HG02885 (cell line): Measurements from ENCODE around the gene CGNL1.

Experiments
- ATAC-seq: cut with Tn5 transposase; IDR thresholded peaks from one replicate; pipeline ENCODE4 v1.9.1; 2021; ENCODE audit warnings: mild to moderate bottlenecking; ENCODE audit not compliant: unreplicated experiment, poor library complexity

CGNL1 gene

DNA sequence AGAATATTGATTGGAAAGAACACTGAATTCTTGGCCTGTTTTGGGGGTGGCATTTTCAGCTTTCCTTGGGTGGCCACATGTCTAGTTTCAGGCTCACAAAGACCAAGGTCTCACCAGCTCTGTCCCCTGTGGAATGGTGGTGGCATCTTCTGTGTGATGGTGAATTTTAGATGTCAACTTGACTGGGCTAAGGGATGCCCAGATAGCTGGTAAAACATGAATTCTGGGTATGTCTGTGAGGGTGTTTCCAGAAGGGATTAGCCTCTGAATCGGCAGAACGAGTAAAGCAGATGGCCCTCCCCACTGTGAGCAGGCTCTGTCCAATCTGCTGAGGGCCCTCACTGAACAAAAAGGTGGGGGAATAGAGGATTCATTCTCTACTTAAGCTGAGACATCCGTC is 181.0 kb downstream of the CGNL1 start:
- no peak for ATAC-seq

DNA sequence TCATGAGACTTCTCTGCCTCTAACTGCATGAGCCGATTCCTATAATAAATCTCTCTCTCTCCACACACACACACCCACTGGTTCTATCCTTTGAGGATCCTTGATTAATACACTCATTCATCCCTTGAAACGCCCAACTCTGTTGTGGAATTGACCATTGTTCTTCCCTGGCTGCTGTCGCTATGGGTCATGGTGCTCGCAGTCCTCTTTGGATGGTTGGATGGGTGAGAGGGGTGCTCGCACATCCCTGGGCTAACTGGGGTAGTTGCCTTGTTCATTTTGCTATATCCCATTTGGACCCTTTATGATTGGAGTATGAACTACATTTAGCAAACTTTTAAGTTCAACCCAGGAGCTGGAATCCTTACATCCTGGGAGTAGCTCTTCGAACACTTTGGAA is 181.5 kb downstream of the CGNL1 start:
- ATAC-seq = no peak

DNA sequence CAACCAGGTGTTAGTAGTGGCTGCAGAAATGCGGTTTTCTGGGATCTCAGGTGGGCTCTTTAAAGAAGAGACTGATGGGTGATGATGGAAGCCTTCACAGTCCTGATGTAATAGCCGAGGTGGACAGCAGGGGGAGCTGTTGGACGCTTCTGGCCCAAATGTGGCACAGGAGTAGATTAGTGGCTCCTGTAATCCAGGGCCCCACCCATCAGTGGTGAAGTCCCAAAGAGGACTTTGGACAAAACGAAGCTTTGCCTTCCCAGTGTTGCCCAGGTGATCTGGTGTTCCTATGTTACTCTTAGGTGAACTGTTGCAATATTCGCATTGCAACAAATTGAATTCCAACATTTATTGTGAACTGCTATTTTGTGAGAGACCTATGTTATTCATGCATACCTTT is 183.6 kb downstream of the CGNL1 start:
- no peak for ATAC-seq

DNA sequence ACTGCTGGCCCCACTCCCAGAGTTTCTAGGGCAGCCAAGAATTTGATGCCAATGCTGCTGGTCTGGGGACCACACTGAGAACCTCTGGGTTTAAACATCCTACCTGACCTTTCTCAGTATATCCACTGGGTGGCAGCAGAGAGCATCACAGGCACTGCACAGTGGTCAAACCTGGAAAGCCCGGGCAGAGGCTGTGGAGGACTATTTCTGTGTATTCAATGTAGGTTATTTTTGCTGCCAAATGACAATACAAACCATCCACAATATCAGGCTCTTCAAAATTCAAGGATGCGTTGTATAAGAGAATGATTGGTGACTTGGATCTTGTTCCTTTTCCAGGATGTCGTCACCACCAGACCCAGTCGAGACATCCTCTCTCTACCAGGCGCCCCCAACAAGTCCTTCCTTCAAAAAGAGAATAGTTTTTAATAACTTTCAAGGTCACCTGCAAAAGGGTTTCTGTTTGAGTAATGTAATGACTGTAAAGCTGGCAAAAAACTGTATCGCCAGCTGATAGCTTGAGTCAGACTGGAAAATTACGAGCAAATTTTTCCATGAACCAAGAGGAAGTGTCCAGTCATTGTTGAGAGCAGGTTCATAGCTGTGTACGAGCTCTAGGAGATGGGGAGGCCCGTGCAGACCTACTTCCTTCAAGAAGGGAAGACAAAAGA is 184.9 kb downstream of the CGNL1 start:
- ATAC-seq = peak; percentile 86

DNA sequence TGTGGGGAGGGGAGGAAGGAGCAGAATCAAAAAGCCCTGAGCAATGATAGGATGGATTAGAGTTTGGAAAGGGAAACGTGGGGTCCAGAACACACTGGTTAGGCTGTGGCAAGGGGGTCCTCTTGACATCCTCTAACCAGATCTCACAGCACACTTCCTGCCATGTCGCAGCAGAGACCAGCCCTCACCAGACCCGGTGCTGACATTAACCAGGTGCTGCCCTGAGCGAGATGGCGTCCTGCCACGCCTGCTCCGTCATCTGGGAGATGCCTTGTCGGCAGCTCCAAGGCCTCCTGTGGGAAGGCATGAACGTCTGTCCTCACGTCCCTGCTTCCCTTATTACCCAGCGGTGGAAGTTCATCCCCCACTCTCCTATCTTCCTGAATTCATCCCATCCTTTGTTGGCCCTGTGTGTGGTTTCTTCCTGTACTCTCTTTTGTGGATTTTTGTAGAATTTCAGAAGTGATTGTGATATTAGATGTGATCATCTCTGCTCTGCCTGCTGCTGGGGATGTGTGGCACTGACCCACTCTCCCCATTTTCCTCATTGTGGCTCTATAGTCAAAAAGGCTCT is 186.0 kb downstream of the CGNL1 start:
- no peak for ATAC-seq

DNA sequence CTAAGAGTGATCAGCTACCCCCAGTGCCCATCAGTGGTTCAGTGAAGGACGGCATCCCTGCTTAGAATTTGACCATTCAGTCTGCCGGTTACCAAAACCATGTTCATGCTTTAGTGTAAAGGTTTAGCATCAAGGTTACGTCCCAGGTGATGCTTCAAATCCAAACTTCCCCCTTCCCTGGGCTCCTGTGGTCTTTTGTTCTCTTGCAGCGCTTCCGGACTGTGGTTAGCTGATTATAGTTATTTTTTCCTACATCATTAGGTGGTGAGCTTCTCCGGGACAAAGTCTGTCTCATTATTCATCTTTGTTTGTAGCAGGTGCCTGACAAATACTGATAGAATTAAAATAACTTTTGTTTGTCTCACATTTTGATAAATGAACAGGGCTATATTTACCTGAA is 187.1 kb downstream of the CGNL1 start:
- ATAC-seq = no peak

DNA sequence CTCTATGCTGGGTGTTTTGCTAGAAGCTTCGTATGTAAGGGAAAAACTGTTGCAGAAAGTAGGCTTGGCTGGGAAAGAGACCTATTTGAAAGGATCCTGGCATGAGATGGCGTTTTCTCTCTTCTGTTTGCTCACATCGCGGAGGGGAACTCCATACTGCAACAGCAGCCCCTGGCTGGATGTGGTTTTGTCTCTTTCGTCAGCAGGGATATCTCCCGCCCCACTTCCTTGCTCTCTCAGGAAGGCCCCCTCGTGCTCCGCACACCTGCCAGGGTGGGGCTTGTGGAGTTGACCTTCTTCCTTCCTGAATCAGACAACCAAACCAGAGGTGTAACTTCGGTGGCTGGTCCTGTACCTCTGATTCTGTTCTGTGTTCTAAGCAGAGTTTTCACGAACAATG is 189.0 kb downstream of the CGNL1 start:
- no peak for ATAC-seq

DNA sequence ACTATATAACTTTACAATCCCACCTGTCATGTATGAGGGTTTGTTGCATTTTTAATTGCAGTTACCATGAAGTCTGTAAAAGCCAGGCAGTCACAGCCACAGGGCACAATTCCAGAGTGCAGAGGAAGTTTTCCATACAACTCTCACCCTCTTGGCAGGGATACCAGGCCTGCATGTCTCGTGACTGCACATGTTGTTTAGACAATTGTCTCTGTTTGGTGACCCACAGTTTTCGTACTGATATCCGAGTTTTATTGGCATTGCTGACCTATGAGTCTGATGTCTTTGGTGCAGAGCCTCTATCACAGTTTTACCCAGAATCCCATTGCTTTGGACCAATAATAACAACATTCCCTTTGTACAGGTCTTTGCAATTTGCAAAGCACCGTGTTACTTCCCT is 190.5 kb downstream of the CGNL1 start:
- no peak for ATAC-seq

DNA sequence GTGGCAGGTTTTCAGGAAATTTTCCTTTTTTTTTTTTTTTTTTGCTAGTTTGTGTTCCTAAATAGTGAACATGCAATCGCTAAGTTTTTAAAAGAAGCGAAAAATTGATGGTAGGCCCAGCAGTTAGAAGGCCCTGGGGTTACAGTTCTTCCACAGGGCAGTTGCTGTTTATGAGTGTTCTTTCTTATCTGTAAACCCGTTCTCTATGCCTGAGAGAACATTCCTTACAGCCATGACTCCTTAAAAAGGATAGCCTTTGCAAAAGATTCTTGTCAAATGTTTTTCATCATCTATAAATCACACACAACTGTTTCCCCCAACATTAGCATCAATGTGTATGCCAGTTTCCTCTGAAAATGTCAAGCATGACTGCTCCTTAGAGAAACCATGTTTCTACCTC is 191.6 kb downstream of the CGNL1 start:
- no peak for ATAC-seq

DNA sequence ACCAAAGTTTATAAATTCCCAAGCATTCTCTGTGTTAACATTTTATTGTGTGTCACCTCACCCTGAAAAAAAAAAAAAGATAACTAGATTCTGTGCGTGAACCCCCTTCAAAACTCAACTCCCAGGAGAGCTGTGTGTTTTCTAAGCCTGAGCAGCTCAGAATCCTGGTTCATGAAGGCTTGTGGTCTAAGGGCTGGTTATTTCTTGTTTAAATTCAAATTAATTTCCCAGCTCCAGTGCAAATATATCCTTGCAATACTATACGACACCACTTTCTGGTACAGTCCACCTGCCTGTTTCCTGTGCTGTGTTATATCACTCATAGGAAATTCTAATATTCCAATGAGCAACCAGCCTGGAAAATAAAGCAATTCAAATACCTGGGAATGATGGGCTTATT is 192.0 kb downstream of the CGNL1 start:
- ATAC-seq = no peak

DNA sequence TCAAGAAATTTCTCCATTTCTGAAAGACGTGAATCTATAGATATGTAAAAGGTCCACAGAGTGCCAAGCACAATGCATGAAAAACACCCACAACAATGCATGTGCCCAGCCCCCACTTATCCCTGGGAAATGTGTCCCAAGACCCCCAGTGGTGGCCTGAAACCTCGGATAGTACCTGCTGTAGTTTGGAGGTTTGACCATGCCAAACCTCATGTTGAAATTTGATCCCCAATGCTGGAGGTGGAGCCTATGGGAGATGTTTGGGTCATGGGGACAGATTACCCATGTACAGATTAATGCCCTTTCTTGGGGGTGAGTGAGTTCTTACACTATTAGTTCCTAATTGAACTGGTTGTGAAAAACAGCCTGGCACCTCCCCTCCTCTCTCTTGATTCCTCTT is 194.0 kb downstream of the CGNL1 start:
- no peak for ATAC-seq

DNA sequence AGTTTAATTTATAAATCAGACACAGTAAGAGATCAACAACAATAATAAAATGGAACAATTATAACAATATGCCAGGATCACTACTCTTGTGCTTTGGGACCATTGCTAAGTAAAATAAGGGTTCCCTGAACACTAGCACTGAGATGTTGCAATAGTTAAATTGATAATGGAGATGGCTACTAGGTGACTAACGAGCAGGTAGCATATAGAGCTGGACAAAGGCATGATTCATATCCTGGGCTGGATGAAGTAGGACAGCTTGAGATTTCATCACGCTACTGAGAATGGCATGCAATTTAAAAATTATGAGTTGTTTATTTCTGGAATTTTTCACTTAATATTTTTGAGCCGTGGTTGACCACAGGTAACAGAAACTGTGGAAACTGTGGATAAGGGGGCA is 194.7 kb downstream of the CGNL1 start:
- no peak for ATAC-seq

DNA sequence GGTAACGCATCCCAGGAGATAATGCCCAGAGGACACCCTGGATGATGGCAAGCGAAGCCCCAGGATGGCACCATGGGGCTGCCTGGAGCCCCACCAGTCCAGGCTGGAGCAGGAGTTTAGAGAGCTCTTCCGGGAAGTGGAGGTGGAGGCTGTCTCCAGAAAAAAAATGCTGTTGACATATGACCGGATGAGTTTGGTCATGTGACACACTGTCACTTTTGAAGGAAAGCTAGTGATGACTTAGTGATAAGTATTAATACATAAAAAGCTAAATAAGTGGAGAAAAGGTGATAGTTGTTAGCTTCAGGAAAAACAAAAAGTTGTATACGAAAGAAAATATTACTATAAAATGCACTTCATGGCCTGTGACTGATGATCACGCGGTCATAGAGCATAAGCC is 195.4 kb downstream of the CGNL1 start:
- no peak for ATAC-seq

DNA sequence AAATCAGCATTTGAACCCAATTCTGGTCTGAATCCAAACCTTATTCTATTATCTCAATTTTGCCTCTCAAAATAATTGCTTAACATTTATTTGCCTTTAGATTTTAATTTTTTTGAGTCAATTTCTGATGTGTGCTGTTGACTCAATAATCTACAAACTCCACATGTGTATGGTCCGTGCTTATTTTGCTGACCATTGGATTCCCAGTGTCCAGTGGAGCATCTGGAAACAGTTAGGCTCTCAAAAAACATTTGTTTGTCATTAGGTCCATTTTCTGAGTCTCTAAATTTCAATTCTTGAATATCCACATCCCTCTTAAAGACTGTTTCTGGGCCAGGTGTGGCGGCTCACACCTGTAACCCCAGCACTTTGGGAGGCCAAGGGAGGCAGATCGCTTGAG is 196.2 kb downstream of the CGNL1 start:
- no peak for ATAC-seq

DNA sequence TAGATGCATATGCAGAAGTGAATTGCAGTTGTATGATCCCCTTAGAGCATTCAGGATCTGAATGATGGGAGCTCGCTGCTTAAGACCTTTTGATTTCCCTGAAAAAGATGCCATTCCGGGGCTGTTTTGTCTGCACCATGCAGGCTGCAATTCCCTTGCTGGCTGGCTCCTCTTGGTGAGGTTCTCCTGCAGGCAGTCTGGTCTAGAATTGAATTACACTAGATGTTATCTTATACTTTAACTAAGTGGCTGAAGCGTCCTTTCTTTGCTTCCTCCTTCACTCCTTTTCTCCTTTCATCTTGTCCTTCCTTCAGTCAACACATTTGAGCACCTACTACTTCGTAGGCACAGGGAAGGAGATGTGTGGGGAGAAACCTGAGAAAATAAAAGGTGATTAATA is 196.8 kb downstream of the CGNL1 start:
- no peak for ATAC-seq

DNA sequence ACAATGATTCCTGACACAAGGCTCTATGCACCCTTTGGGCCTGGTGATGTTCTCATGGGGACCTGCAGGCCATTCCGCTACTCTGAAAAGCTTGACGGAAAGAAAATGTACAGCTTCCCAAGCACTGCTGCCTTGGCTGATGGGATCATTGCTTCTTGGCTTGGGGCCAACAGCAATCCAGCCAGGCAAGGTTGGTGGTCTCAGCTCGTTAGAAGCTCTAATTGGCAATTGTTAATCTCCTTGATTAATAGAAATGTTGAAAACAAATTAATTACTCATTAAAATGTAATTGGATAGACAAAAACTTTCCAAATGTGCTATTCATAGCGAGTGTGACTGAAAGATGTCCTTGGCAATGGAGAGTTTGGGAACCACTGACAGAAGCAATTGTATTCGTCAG is 199.1 kb downstream of the CGNL1 start:
- no peak for ATAC-seq

DNA sequence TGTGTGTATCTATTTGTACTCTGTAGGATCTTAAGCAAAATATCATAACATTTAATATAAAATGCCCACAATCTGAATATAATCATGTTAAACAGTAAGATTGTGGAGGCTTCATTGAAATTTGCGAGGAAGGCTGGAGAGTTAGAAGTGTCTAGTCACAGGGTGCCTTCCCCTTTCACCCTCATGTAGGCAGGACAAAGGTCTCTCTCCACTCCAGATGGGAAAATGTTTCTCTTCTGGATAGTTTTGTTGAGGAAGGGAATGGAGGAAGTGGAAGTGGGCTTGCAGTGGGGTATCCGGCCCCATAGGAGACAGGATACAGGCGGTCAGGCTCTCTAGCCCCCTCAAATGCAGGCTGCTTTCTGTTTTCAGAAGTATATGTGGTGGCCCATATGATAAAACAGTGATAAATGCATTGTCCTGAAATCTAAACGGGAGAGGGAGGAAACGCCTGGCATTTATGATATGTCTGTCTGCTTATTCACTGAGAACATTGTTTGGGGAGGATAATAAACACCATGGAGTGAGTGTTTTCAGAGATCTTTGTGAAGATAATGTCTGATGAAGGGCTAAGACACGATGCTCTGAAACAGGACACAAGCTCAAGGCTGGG is 202.1 kb downstream of the CGNL1 start:
- ATAC-seq = no peak

DNA sequence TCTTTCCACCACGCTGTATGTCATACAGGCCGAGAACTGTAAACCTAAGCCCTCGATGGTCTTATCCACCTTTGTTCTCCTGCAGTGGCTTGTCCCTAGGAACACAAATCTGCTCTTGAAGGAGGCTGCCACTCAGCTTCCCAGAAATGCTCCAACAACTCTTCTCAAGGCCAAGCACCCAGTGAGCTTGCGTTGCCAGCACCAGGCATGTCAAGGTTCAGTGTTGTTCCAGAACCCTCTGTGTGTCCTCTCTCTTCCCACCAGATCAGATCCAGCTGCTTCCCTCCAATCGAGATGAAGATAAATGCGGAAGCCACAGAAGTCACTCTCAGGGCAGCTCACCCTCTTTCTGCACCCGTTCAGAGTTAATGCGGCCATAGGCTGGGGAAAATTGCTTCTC is 204.1 kb downstream of the CGNL1 start:
- no peak for ATAC-seq

DNA sequence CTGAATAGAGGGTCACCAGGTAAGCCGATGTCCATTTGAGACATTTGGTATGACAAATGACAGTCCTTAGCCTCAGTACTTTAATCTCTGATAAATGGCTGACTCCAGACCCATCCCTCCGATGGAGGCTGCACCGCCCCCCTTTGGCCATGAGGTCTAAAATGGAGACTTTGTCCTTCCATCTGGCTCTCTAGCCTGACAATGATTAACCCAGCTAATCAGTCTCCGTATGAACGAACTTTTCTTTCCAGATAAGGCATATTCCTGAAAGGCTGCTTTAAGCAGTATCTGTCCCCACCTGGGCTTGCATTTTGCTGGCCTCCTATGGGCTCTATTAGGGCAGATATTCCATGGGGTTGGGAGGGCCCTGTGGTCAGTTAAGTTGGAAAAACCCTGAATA is 204.6 kb downstream of the CGNL1 start:
- no peak for ATAC-seq

DNA sequence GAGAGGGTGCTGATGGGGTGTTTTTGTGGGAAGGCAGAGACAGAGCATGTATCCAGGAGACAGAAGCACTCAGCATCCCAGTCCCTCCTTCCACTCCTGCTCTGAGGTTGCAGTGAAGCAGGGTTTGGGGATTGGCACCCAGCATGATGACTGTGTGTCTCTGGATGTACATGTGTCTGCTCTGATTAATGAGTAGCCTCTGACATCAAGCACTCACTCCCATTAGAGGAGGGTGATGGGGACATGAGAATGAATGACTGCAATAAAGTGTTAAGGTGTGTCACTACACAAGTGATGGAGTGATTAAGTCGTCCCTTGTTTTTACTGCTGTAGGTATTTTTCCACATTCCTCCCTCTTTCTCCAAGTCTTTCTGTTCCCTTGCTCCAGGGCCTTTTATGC is 205.8 kb downstream of the CGNL1 start:
- ATAC-seq = no peak

DNA sequence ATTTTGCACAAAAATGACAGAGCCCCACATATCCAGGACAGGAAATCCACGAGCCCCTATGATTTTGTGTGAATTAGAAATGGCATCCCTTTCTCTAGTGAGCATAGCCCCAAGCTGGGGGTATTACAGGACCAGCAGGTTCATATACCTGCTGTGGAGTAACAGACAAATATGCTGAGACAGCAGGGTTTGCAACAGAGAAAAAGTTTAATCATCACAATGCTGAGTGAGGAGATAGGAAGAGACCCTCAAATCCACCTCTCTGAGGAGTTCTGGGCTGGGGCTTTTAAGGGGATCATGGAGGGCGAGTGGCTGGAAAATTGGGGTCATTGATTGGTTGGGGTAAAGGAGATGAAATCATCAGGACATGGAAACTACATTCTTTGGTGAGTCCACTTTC is 207.0 kb downstream of the CGNL1 start:
- ATAC-seq = no peak

DNA sequence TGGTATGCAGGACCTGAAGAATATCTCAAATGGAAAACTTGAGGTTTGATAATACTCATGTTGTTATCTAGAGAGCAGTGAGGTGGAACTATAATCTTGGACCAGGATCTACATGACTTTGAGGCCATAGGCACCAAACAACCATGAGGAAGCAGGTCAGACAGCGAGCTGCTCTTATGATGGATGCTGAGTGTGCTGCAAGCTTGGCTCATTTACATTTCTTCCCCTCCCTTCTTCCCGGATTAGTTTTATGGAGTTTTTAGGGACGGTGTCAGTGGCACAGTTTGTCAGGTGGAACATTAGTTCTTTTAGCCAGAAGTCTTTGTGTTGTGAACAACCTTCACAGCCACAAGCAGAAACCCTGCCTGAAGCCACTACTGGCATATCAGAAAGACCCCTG is 207.4 kb downstream of the CGNL1 start:
- ATAC-seq = no peak
